B cell (primary cell): Measurements from ENCODE around the gene ZNF615. TPM values are rescaled to one million over a fixed set of nuclear protein-coding genes. Genes with fewer than 3 reads are reported as not detected.
A peak's percentile ranks its signal among the peaks of the same experiment; 100 is the strongest.

Source experiments
- ATAC-seq: fragments of 200-7000 bp; cut with Tn5 transposase; one replicate; pipeline ENCODE4 v1.10.0; 2021; ENCODE audit warnings: low read depth, mild to moderate bottlenecking, moderate number of reproducible peaks, moderate library complexity
- CTCF ChIA-PET: fragments of 350-600 bp; sonication (Branson Sonifier 250); formaldehyde crosslinking; loops from one replicate; lab custom pipeline; 2021; ENCODE audit warnings: antibody characterized with exemption, inconsistent platforms; lab: Charles Lee
- POLR2A ChIA-PET: fragments of 350-600 bp; sonication (Branson Sonifier 250); formaldehyde crosslinking; loops from one replicate; lab custom pipeline; 2021; ENCODE audit warnings: antibody characterized with exemption; lab: Charles Lee
- DNase-seq: peaks from one replicate; pipeline ENCODE4 v3.0.0; 2013
- H2AFZ ChIP-seq: 2 replicates; pipeline ENCODE4 v1.6.1; 2012; ENCODE audit warnings: mild to moderate bottlenecking, low read depth, low read length; ENCODE audit not compliant: insufficient read depth, poor library complexity, severe bottlenecking
- H3K27ac ChIP-seq, 2 donors: 1 replicate in 1 of 2; 2 replicates in 1 of 2; pipeline ENCODE4 v1.5.1; 2012 to 2013; ENCODE audit warnings: low read length in 2 of 2, mild to moderate bottlenecking in 2 of 2, moderate library complexity in 1 of 2
- H3K27me3 ChIP-seq, 4 experiments: fragments of 200-600 bp in 1 of 4; sonication (generic) in 1 of 4; replicated peaks in 1 of 4; 1 replicate in 2 of 4; 2 replicates in 2 of 4; pipeline versions ENCODE4 v1.6.1 to v1.7.0; 2013 to 2016; ENCODE audit warnings: low read length in 3 of 4, mild to moderate bottlenecking in 2 of 4, mixed read lengths in 1 of 4, moderate library complexity in 1 of 4; ENCODE audit not compliant: insufficient read depth in 4 of 4, control insufficient read depth in 3 of 4; ENCODE audit errors: control extremely low read depth in 1 of 4
- H3K36me3 ChIP-seq, 2 experiments: replicated peaks in 1 of 2; 1 replicate in 1 of 2; 2 replicates in 1 of 2; pipeline versions ENCODE4 v1.6.1 to v1.7.1; 2013; ENCODE audit warnings: low read length in 1 of 2; ENCODE audit not compliant: insufficient read depth in 2 of 2, control insufficient read depth in 1 of 2; ENCODE audit errors: control extremely low read depth in 1 of 2, extremely low read depth in 1 of 2
- H3K4me1 ChIP-seq, 2 donors: fragments of 200-600 bp in 1 of 2; sonication (generic) in 1 of 2; 1 replicate in 1 of 2; 2 replicates in 1 of 2; pipeline versions ENCODE4 v1.5.1 to v1.6.1; 2013 to 2017; ENCODE audit warnings: low read length in 2 of 2; ENCODE audit not compliant: control insufficient read depth in 2 of 2, insufficient read depth in 2 of 2
- H3K4me2 ChIP-seq: replicated peaks from 2 replicates; pipeline ENCODE3; 2012; ENCODE audit warnings: mild to moderate bottlenecking, low read depth, low read length; ENCODE audit not compliant: poor library complexity, severe bottlenecking
- H3K4me3 ChIP-seq, 5 experiments: fragments of 200-600 bp in 1 of 5; sonication (generic) in 1 of 5; 1 replicate in 3 of 5; 2 replicates in 2 of 5; pipeline versions ENCODE4 v1.5.1 to v1.7.0; 2011 to 2016; ENCODE audit warnings: low read length in 4 of 5, mild to moderate bottlenecking in 4 of 5, low read depth in 2 of 5, control low read depth in 1 of 5, moderate library complexity in 1 of 5; ENCODE audit not compliant: insufficient read depth in 1 of 5; ENCODE audit errors: control extremely low read depth in 1 of 5, extremely low read depth in 1 of 5
- H3K79me2 ChIP-seq: fragments of 200-600 bp; sonication (generic); one replicate; pipeline ENCODE4 v1.6.0; 2016; ENCODE audit warnings: low read length; ENCODE audit not compliant: control insufficient read depth, insufficient read depth
- H3K9ac ChIP-seq: fragments of 200-600 bp; sonication (generic); 2 replicates; pipeline ENCODE4 v1.6.1; 2017; ENCODE audit warnings: mild to moderate bottlenecking, low read length, moderate library complexity
- H3K9me3 ChIP-seq, 3 donors: one replicate each; pipeline versions ENCODE4 v1.6.1 to v1.7.1; 2013; ENCODE audit warnings: low read length in 2 of 3; ENCODE audit not compliant: control insufficient read depth in 2 of 3, insufficient read depth in 1 of 3; ENCODE audit errors: control extremely low read depth in 1 of 3
- H4K20me1 ChIP-seq: 2 replicates; pipeline ENCODE4 v1.6.0; 2012; ENCODE audit warnings: mild to moderate bottlenecking, low read length; ENCODE audit not compliant: insufficient read depth, control insufficient read depth, poor library complexity, severe bottlenecking
- H3K27ac Mint-ChIP-seq: one replicate; pipeline ENCODE4 v1.8.0; 2021; ENCODE audit warnings: mixed read lengths
- H3K27me3 Mint-ChIP-seq: one replicate; pipeline ENCODE4 v1.8.0; 2021; ENCODE audit warnings: mixed read lengths
- H3K4me1 Mint-ChIP-seq: one replicate; pipeline ENCODE4 v1.8.0; 2021; ENCODE audit warnings: mixed read lengths
- H3K4me3 Mint-ChIP-seq: one replicate; pipeline ENCODE4 v1.8.0; 2021; ENCODE audit warnings: mixed read lengths
- H3K9me3 Mint-ChIP-seq: one replicate; pipeline ENCODE4 v1.8.0; 2022; ENCODE audit warnings: mixed read lengths; ENCODE audit not compliant: insufficient read depth
- EZH2 ChIP-seq: IDR thresholded peaks from 2 replicates; pipeline ENCODE4 v1.6.1; 2012; ENCODE audit warnings: borderline replicate concordance, low read depth, mild to moderate bottlenecking, moderate library complexity, low read length; ENCODE audit not compliant: insufficient read depth, poor library complexity, severe bottlenecking
- WGBS: methylation state at CpG from one replicate; pipeline ENCODE4 v1.1.5; 2013; ENCODE audit warnings: missing lambda C conversion rate; ENCODE audit not compliant: insufficient coverage; 5-methylcytosine and 5-hydroxymethylcytosine counted together
- intact Hi-C: fragments of 100-400 bp; cut with micrococcal nuclease; formaldehyde crosslinking; loops from one replicate; pipeline ENCODE4 v1.10.0; 2022
- polyA plus RNA-seq: library from polyadenylated mRNA; depleted of rRNA; stranded (reverse); fragments of >200 nt; gene quantifications from 2 replicates; pipeline ENCODE4 v1.2.3, GENCODE V29; 2012
- total RNA-seq, 2 donors: library from RNA; stranded (reverse); fragments of 120-200 nt in 1 of 2; gene quantifications; 1 replicate in 1 of 2; 2 replicates in 1 of 2; pipeline versions ENCODE4 v1.2.3 to v1.2.4, GENCODE V29; 2013 to 2022
- TF ChIP-seq, protein P1 (sequence below): fragments of 200-600 bp; IDR thresholded peaks from one replicate; pipeline ENCODE4 v1.8.0; 2022; ENCODE audit warnings: antibody characterized with exemption, mild to moderate bottlenecking

Gene ZNF615
- total and polyA plus RNA-seq, 2 donors (not counting 1 experiment from before 2014, with no cell fraction given), result 5.0 to 16.8 TPM

DNA sequence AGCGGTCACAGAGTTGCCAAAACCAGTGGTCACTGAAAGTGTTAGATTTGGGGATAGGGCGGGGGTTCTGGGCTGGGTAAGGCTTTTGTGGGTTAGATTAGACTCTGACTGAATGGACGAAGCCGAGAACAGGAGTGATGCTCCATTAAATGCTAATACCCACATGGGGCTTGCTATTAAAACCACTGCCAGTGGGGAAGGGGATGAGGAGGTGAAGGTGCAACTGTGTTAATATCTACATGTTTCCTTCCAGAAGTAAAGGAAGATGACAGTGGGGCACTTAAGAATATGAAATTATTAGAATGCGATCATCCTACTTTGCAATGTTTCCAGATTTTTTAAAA is 20.7 kb upstream of the ZNF615 start:
- intact Hi-C loops, result loop anchor here (1.0 kb wide), 3 partner anchors 20 to 42 kb away; partner anchors contain the start of genes ZNF350, ZNF432 and ZNF615
- Mint-ChIP-seq H3K4me3 (peak overlapping the region; percentile 90), H3K4me1 (peaks cover 25% of the 10 kb centered on the region), H3K27ac (peak overlapping the region; percentile 93), H3K27me3 (no peaks in the 10 kb centered on the region), H3K9me3 (peaks cover 6% of the 10 kb centered on the region)
- ATAC-seq (peak; percentile 18), DNase-seq (no peak)
- Histone ChIP-seq H3K9me3 (peaks cover 20 to 36% (median 28%) of the 10 kb centered on the region in 3 donors), H3K4me2 (peak overlapping the region; percentile 87), H3K4me1 (peaks cover 5 to 13% of the 10 kb centered on the region in 2 donors), H4K20me1 (no peaks in the 10 kb centered on the region), H3K36me3 (peaks cover 9 to 22% of the 10 kb centered on the region in 2 experiments), H2AFZ (peak overlapping the region; percentile 100), H3K27me3 (no peaks in the 10 kb centered on the region), H3K27ac (peak overlapping the region; percentile 97), H3K4me3 (peak overlapping the region; percentile 91 to 97 (median 93)), H3K9ac (peak overlapping the region; percentile 99), H3K79me2 (peaks cover 50% of the 10 kb centered on the region)
- TF ChIP-seq EZH2, result no peak
- TF ChIP-seq, protein P1, sequence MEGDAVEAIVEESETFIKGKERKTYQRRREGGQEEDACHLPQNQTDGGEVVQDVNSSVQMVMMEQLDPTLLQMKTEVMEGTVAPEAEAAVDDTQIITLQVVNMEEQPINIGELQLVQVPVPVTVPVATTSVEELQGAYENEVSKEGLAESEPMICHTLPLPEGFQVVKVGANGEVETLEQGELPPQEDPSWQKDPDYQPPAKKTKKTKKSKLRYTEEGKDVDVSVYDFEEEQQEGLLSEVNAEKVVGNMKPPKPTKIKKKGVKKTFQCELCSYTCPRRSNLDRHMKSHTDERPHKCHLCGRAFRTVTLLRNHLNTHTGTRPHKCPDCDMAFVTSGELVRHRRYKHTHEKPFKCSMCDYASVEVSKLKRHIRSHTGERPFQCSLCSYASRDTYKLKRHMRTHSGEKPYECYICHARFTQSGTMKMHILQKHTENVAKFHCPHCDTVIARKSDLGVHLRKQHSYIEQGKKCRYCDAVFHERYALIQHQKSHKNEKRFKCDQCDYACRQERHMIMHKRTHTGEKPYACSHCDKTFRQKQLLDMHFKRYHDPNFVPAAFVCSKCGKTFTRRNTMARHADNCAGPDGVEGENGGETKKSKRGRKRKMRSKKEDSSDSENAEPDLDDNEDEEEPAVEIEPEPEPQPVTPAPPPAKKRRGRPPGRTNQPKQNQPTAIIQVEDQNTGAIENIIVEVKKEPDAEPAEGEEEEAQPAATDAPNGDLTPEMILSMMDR, result no peak
- POLR2A ChIA-PET, result interaction anchor here (0.6 to 2.4 kb wide), 5 partner anchors 20 to 161 kb away, joined by 3 to 19 read pairs (median 4); partner anchors contain the start of gene ZNF432
- CTCF ChIA-PET, result no interaction called here
- 0% methylated on average over 1 of the region's 5 CpGs for WGBS

DNA sequence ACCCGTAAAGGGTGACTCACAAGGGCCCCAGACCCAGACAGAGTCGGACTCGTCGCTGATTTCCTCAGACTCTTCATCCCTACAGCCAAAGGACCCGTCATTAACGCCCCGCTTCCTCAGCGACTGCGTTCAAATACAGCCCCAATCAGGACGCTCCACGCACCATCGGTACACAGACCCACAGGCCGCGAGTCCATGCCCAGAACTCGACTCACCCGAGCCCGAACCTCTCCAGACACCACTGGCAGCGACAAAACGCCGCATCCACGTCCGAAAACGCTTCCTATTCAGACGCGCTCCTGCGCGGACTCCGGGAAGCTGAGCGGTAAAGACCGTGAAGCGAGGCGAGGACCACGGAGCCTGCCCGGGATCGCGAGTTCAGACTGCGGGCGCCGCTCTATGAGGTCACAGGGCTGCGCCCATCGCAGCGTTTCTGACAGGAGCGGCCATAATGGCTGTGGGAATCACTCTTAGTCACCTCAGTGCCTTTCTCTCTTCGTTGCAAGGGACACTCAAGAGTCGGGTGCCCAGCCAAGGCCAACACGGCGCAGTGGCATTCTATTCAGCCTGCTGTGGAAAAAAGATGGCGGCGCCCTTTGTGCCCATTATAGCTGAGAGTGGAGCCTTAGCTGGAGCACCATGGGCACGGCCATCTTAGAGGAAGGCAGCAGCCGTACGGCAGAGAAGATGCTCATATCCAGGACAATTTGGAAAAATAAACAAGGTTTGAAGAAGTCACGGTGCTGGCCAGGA is 20.2 kb upstream of the ZNF615 start, which contains the start of gene ZNF614:
TSS of gene ZNF614 (minus strand) at position 353 of the 753 bp plus-strand sequence. CDS start 2,634 bp downstream, outside the sequence.
- peak within 1 kb of the TSS; percentile 90 for H3K4me3 Mint-ChIP-seq
- peak within 1 kb of the TSS; percentile 97 for H3K27ac ChIP-seq
- H3K9me3 Mint-ChIP-seq, result peaks cover 9% of the 10 kb centered on the region
- H3K4me1 Mint-ChIP-seq, result peaks cover 25% of the 10 kb centered on the region
- H3K9me3 ChIP-seq, result peaks cover 19 to 41% (median 26%) of the 10 kb centered on the region in 3 donors
- peak within 1 kb of the TSS; percentile 91 to 97 (median 93) for H3K4me3 ChIP-seq
- H3K4me2 ChIP-seq, result peak within 1 kb of the TSS; percentile 87
- H4K20me1 ChIP-seq, result no peaks in the 10 kb centered on the region
- peaks cover 5 to 27% of the 10 kb centered on the region in 2 experiments for H3K36me3 ChIP-seq
- DNase-seq (peak; percentile 93), ATAC-seq (peak; percentile 85)
- peak within 1 kb of the TSS; percentile 100 for H2AFZ ChIP-seq
- POLR2A ChIA-PET, result interaction anchor here (0.6 to 2.4 kb wide), 5 partner anchors 20 to 161 kb away, joined by 3 to 19 read pairs (median 4); partner anchors contain the start of gene ZNF432
- no peaks in the 10 kb centered on the region for H3K27me3 Mint-ChIP-seq
- peaks cover 5 to 13% of the 10 kb centered on the region in 2 donors for H3K4me1 ChIP-seq
- CTCF ChIA-PET, result no interaction called here
- no peak for TF ChIP-seq EZH2
- TF ChIP-seq, protein P1, result no peak
- WGBS, result under 1% methylated on average over 53 of the region's 53 CpGs
- no peaks in the 10 kb centered on the region for H3K27me3 ChIP-seq
- H3K9ac ChIP-seq, result peak within 1 kb of the TSS; percentile 99
- peaks cover 56% of the 10 kb centered on the region for H3K79me2 ChIP-seq
- peak within 1 kb of the TSS; percentile 93 for H3K27ac Mint-ChIP-seq
- intact Hi-C loops, result loop anchor here (1.0 kb wide), 3 partner anchors 20 to 42 kb away; partner anchors contain the start of genes ZNF350, ZNF432 and ZNF615
